ENCODE measurements around the gene CLIC3. TPM values are rescaled to one million over a fixed set of nuclear protein-coding genes. Genes with fewer than 3 reads are reported as not detected.

CLIC3 gene
- total RNA-seq, 1 donor from 2014 or later = not detected

- H3K9me3 ChIP-seq (ENCODE audit: low read depth) = no peaks in the 10 kb centered on the region
- Mint-ChIP-seq H3K9me3 (no peaks in the 10 kb centered on the region), H3K27me3 (ENCODE audit: insufficient read depth, low read depth) (peaks cover 9% of the 10 kb centered on the region), H3K4me1 (peaks cover 6% of the 10 kb centered on the region), H3K4me3 (no peak overlapping the region), H3K36me3 (peaks cover 3% of the 10 kb centered on the region), H3K27ac (no peak overlapping the region)
- no peak overlapping the region for H3K27ac ChIP-seq
- no peak for DNase-seq (ENCODE audit: low spot score)
- no peaks in the 10 kb centered on the region for H4K20me1 ChIP-seq (ENCODE audit: low read depth)
- H2AFZ ChIP-seq (replicated peaks) = no peak overlapping the region
- no peak overlapping the region for H3K4me3 ChIP-seq
- H3K36me3 ChIP-seq = no peaks in the 10 kb centered on the region
- no peaks in the 10 kb centered on the region for H3K4me1 ChIP-seq
- no peak for TF ChIP-seq EZH2phosphoT487 (IDR thresholded peaks at IDR 0.05)
- TF ChIP-seq EZH2 (IDR thresholded peaks at IDR 0.05) = no peak
- no peak for TF ChIP-seq CTCF (IDR thresholded peaks at IDR 0.05)
- H3K4me2 ChIP-seq = no peak overlapping the region
- H3K79me2 ChIP-seq (ENCODE audit: low read depth) = no peaks in the 10 kb centered on the region
- no peak overlapping the region for H3K9ac ChIP-seq
- H3F3A ChIP-seq (ENCODE audit: low read depth) = no peaks in the 10 kb centered on the region
- no peaks in the 10 kb centered on the region for H3K27me3 ChIP-seq
These were observed 37.9 kb downstream of the CLIC3 start for GRCh38 chr9:136958473-136958872.

- H3K27me3 Mint-ChIP-seq (ENCODE audit: insufficient read depth, low read depth) = peaks cover 9% of the 10 kb centered on the region
- no peak for TF ChIP-seq EZH2phosphoT487 (IDR thresholded peaks at IDR 0.05)
- no peak for TF ChIP-seq EZH2 (IDR thresholded peaks at IDR 0.05)
- no peak for TF ChIP-seq CTCF (IDR thresholded peaks at IDR 0.05)
- H3K9me3 ChIP-seq (ENCODE audit: low read depth) = no peaks in the 10 kb centered on the region
- no peak overlapping the region for H3K27ac ChIP-seq
- H3K4me3 ChIP-seq = no peak overlapping the region
- H3K4me1 ChIP-seq = no peaks in the 10 kb centered on the region
- no peaks in the 10 kb centered on the region for H4K20me1 ChIP-seq (ENCODE audit: low read depth)
- H3K9ac ChIP-seq = no peak overlapping the region
- peaks cover 3% of the 10 kb centered on the region for H3K36me3 Mint-ChIP-seq
- no peak overlapping the region for H3K4me3 Mint-ChIP-seq
- no peaks in the 10 kb centered on the region for H3K27me3 ChIP-seq
- H3K4me1 Mint-ChIP-seq = peaks cover 4% of the 10 kb centered on the region
- no peak overlapping the region for H3K4me2 ChIP-seq
- no peak for DNase-seq (ENCODE audit: low spot score)
- H3K27ac Mint-ChIP-seq = no peak overlapping the region
- no peaks in the 10 kb centered on the region for H3F3A ChIP-seq (ENCODE audit: low read depth)
- no peaks in the 10 kb centered on the region for H3K79me2 ChIP-seq (ENCODE audit: low read depth)
- H2AFZ ChIP-seq (replicated peaks) = no peak overlapping the region
- H3K36me3 ChIP-seq = no peaks in the 10 kb centered on the region
- H3K9me3 Mint-ChIP-seq = no peaks in the 10 kb centered on the region
These were observed 38.5 kb downstream of the CLIC3 start for GRCh38 chr9:136957901-136958300.

GRCh38 chr9:136957461-136957860 lies 38.9 kb downstream of the CLIC3 start:
- Mint-ChIP-seq H3K9me3 (no peaks in the 10 kb centered on the region), H3K27me3 (ENCODE audit: insufficient read depth, low read depth) (peaks cover 9% of the 10 kb centered on the region), H3K4me1 (peaks cover 2% of the 10 kb centered on the region), H3K36me3 (peaks cover 3% of the 10 kb centered on the region), H3K4me3 (no peak overlapping the region), H3K27ac (no peak overlapping the region)
- H3K36me3 ChIP-seq = no peaks in the 10 kb centered on the region
- H3K79me2 ChIP-seq (ENCODE audit: low read depth) = no peaks in the 10 kb centered on the region
- no peak overlapping the region for H3K4me2 ChIP-seq
- H3K4me3 ChIP-seq = no peak overlapping the region
- no peaks in the 10 kb centered on the region for H3F3A ChIP-seq (ENCODE audit: low read depth)
- no peak for DNase-seq (ENCODE audit: low spot score)
- H4K20me1 ChIP-seq (ENCODE audit: low read depth) = no peaks in the 10 kb centered on the region
- no peak overlapping the region for H3K9ac ChIP-seq
- no peaks in the 10 kb centered on the region for H3K9me3 ChIP-seq (ENCODE audit: low read depth)
- H2AFZ ChIP-seq (replicated peaks) = no peak overlapping the region
- H3K27ac ChIP-seq = no peak overlapping the region
- H3K27me3 ChIP-seq = no peaks in the 10 kb centered on the region
- H3K4me1 ChIP-seq = no peaks in the 10 kb centered on the region
- no peak for TF ChIP-seq EZH2 (IDR thresholded peaks at IDR 0.05)
- no peak for TF ChIP-seq CTCF (IDR thresholded peaks at IDR 0.05)
- TF ChIP-seq EZH2phosphoT487 (IDR thresholded peaks at IDR 0.05) = no peak
